GM12891 (cell line): ENCODE data around the gene QSOX2.
"Not testable (repeated sequence)": the region's sequence is repeated elsewhere in the genome, so short reads cannot be mapped to it uniquely, and the experiment has no call there.

Experiments
- DNase-seq: peaks from one replicate; pipeline ENCODE4 v3.0.0; 2011; ENCODE audit warnings: low spot score; ENCODE audit not compliant: insufficient read length
- FAIRE-seq: peaks from 2 replicates; lab custom pipeline; 2011; peaks lifted over from hg19 to GRCh38; lab: Jason Lieb, UNC
- PAX5 ChIP-seq: IDR thresholded peaks from 2 replicates; pipeline ENCODE4 v1.6.1; 2011; ENCODE audit warnings: low read length, moderate library complexity, mild to moderate bottlenecking; ENCODE audit not compliant: insufficient read depth, severe bottlenecking
- POLR2A ChIP-seq: IDR thresholded peaks from 2 replicates; pipeline ENCODE4 v1.6.1; 2011; ENCODE audit warnings: low read depth, low read length, control low read depth
- POLR2AphosphoS5 ChIP-seq: IDR thresholded peaks from 2 replicates; pipeline ENCODE4 v1.6.1; 2011; ENCODE audit warnings: low read depth, low read length, control low read depth
- POU2F2 ChIP-seq: IDR thresholded peaks from 2 replicates; pipeline ENCODE4 v1.6.1; 2011; ENCODE audit warnings: low read depth, mild to moderate bottlenecking, control low read depth, low read length, moderate library complexity
- SPI1 ChIP-seq: IDR thresholded peaks from 2 replicates; pipeline ENCODE4 v1.6.1; 2011; ENCODE audit warnings: low read depth, low read length, control low read depth
- TAF1 ChIP-seq: IDR thresholded peaks from 2 replicates; pipeline ENCODE4 v1.6.1; 2011; ENCODE audit warnings: low read depth, low read length, control low read depth

QSOX2 gene

GRCh38 chr9:136274786-136275654, 29.4 kb upstream of the QSOX2 start:
- DNase-seq: no peak
- TF ChIP-seq SPI1 (no peak), POLR2AphosphoS5 (no peak), POU2F2 (no peak), POLR2A (no peak), PAX5 (no peak), TAF1 (no peak)
- no peak for FAIRE-seq

- DNase-seq: no peak
- TF ChIP-seq POLR2AphosphoS5 (no peak), TAF1 (no peak), POLR2A (no peak), PAX5 (no peak), POU2F2 (no peak), SPI1 (no peak)
- FAIRE-seq: no peak
Measured at GRCh38 chr9:136273921-136274785, 28.5 kb upstream of the QSOX2 start.

DNA sequence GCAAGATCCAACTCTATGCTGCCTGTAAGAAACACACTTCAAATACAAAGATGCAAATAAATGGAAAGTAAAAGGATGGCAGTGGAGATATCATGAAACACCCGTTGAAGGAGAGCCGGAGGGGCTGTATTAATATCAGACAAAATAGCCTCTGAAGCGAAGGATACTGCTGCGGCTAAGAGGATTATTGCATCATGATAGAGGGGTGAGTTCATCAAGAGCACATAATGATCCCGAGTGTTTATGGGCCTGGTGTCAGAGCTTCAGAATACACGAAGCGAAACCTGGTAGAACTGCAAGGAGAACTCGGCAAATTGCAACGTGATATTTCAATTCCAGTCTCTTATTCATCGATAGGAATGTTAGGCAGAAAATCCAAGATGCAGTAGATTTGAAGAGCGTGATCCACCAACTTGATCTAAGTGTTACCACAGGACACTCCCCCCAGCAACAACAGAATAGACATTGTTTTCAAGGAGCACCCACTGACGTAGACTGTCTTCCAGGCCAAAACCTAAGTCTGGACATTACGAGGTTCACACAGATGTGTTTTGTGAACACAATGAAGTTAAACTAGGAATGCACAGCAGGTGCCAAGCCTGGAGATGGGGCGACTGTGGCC, 27.7 kb upstream of the QSOX2 start:
- no peak for TF ChIP-seq POLR2A
- no peak for TF ChIP-seq PAX5
- TF ChIP-seq TAF1: no peak
- no peak for TF ChIP-seq POU2F2
- TF ChIP-seq SPI1: no peak
- TF ChIP-seq POLR2AphosphoS5: no peak
- DNase-seq: no peak
- FAIRE-seq: no peak

- DNase-seq (no peak), FAIRE-seq (no peak)
- TF ChIP-seq PAX5 (no peak), POLR2AphosphoS5 (no peak), POLR2A (no peak), POU2F2 (no peak), SPI1 (no peak), TAF1 (no peak)
Measured at GRCh38 chr9:136270173-136270705, 24.6 kb upstream of the QSOX2 start.

- no peak for FAIRE-seq
- TF ChIP-seq PAX5 (no peak), POU2F2 (no peak), POLR2AphosphoS5 (no peak), SPI1 (no peak), POLR2A (no peak), TAF1 (no peak)
- DNase-seq: no peak
Measured at GRCh38 chr9:136268735-136269134, 23.1 kb upstream of the QSOX2 start.

GRCh38 chr9:136268318-136268717, 22.7 kb upstream of the QSOX2 start:
- no peak for TF ChIP-seq SPI1
- no peak for DNase-seq
- FAIRE-seq: no peak

DNA sequence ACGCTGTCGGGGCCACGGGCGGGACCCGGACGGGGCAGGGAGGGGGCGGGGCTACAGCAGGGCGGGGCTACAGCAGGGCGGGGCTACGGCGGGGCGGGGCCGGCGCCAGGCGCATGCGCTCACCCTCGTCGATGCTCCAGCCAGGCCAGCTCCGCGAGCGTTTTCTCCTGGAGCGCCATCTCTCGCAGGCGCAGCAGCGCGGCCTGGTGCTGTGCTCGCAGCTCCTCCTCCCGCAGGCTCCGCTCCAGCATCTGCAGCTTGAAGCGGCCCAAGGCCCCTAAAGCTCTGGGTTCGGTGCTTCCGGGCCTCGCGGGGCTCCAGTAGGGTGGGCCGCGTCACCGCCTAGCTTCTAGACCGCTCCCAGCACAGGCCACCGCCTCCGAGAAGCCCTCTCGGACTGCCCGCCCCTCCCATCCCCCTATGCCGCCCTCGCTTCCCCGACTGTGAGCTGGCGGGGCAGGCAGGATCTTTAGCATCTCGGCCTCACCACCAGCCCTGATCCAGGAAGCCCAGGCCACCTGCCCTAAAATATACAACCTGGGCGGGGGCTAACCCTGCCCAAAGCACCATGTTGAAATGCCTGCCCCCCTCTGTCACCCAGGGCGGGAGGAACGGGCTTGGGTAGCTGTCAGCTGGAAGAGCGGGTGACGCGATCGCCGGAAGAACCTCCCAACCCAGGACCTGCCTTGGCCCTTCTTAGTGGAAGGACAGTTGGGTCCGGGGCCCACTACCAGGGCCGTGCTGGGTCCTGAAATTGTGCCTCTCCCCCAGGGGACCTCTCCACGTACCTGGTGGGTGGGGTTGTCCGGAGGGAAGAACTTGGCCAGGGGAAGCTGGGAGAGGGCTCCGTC, 21.9 kb upstream of the QSOX2 start:
- TF ChIP-seq POLR2A (0 out of 2 replicates have a peak, but pooled peaks have one; percentile 38), POU2F2 (no peak), TAF1 (peak; percentile 46; the same call in 1 of the 2 replicates), POLR2AphosphoS5 (peak; percentile 50; the same call in 1 of the 2 replicates), SPI1 (no peak)
- FAIRE-seq (peak; percentile 95), DNase-seq (peak; percentile 99)

- FAIRE-seq, DNase-seq: not testable (repeated sequence)
Measured at GRCh38 chr9:136266641-136267040, 21.0 kb upstream of the QSOX2 start.
